ENCODE measurements around the gene TNFSF18.
A peak's percentile ranks its signal among the peaks of the same experiment; 100 is the strongest.

TNFSF18 gene

DNA sequence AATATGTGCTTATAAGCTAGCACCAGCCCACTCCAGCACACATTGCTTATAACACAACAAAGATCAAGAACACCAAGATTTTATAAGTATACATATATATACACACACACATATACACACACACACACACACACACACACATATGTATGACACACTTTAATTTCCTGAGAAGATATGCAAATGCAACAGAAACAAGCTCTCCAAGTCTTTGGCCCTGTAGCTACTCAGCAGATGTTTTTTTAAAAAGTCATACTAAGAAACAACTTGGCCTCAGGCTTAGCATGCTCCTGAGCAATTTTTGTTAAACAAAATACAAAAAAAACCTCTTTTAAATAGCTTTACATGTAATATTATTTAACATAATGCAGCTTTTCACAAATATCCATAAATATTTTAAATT is 11.1 kb downstream of the TNFSF18 start:
- DNase-seq (ENCODE audit: low read depth in 2 of 3, low spot score in 2 of 3) = no peak

GRCh38 chr1:173038875-173039554 is 11.7 kb downstream of the TNFSF18 start:
- peak in 1 of 3 experiments; percentile 0 for DNase-seq (ENCODE audit: low read depth in 2 of 3, low spot score in 2 of 3)

DNA sequence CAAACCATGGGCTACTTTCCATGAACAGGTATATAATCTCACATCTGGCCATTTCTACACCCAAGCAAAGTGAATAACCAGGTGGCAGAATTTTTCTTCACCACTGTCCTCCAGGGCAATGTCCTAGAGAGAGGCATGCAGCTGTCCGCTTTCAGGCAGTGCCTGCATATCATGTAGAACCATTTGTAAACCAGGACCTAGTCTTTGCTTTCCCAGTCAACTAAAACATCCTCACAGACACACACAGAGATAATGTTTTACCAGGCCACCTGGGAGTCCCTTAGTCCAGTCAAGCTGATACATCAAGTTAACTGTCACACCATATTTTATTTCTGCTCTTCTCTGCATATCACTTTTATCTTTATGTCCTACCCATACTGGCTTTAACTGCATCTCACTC is 26.2 kb downstream of the TNFSF18 start:
- DNase-seq (ENCODE audit: low read depth in 2 of 3, low spot score in 2 of 3) = no peak

DNA sequence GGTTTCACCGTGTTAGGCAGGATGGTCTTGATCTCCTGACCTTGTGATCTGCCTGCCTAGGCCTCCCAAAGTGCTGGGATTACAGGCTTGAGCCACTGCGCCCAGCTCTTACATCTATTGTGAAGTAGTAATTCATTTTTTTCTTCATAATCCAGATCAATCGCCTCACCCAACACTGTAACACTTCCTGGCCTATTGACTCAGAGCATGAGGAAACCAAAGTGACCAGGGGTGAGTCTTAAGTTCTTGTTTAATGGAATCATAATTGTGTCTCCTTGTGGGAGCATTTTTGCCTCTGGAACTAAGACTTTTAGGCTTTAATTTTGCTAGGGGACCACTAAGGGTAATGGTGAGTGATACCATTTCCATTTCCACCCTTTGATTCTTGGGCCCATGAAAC is 27.4 kb downstream of the TNFSF18 start:
- DNase-seq (ENCODE audit: low read depth in 2 of 3, low spot score in 2 of 3) = no peak

GRCh38 chr1:173020138-173020750 is 30.5 kb downstream of the TNFSF18 start:
- DNase-seq (ENCODE audit: low read depth in 2 of 3, low spot score in 2 of 3) = no peak

- DNase-seq (ENCODE audit: low read depth in 2 of 3, low spot score in 2 of 3) = no peak
These were observed 32.9 kb downstream of the TNFSF18 start for GRCh38 chr1:173017792-173018191.

- no peak for DNase-seq (ENCODE audit: low read depth in 2 of 3, low spot score in 2 of 3)
These were observed 34.3 kb downstream of the TNFSF18 start for GRCh38 chr1:173016419-173016818.

DNA sequence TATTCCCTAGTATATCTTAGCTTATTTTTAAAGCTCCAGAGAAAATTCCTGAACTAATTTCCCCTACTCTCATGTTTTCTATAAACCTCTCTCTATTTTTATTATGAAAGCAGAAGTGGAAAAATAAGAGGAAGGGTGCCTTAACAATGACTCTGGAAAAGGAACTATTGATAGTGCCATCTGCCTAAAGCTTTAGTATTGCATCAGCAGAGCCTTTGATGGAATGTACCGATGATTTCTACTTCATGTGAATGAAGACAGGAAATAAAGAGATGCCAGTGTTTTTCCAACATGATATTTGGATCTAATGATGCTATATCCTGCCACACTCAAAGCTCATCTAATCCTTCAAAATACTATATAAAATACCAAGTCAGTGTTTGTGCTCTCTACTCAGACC is 35.1 kb downstream of the TNFSF18 start:
- DNase-seq (ENCODE audit: low read depth in 2 of 3, low spot score in 2 of 3) = no peak

GRCh38 chr1:173014160-173014559 is 36.6 kb downstream of the TNFSF18 start:
- DNase-seq (ENCODE audit: low read depth in 2 of 3, low spot score in 2 of 3) = no peak

DNA sequence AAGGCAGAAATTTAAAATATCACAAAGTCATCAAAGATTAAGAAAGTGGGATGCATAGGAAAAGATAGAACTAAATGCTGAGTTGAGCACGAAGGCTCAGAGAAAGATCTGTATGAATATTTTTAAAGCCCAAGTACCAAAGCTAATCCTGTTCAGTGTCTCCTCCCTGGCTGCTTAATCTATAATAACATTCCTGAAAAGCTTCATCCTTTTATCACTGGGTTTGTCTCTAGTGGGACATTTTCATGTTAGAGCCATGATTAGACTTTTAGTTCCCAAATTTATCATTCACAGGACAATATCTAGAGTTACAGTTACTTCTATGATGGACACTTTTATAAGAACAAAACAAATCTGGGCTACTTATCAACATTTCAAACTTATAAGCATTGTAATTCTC is 38.6 kb downstream of the TNFSF18 start:
- no peak for DNase-seq (ENCODE audit: low read depth in 2 of 3, low spot score in 2 of 3)

DNA sequence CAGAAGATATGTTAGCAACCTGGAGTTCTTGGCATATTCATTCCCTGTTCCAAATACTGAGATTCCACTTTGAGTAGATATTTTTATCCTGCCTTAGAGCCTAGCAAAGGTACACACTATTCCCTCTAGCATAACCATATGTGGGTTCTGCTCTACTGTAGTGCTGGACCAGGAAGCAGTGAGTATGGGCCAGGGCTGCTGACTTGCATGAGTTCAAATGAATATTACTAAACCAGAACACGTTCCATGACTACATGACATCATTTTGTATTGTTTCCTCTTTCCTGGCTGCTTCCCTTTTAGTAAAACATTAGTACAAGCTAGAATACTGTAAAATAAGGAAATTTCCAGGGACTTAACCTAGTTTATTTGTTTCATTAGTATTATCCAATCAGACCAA is 41.1 kb downstream of the TNFSF18 start:
- no peak for DNase-seq (ENCODE audit: low read depth in 2 of 3, low spot score in 2 of 3)

DNA sequence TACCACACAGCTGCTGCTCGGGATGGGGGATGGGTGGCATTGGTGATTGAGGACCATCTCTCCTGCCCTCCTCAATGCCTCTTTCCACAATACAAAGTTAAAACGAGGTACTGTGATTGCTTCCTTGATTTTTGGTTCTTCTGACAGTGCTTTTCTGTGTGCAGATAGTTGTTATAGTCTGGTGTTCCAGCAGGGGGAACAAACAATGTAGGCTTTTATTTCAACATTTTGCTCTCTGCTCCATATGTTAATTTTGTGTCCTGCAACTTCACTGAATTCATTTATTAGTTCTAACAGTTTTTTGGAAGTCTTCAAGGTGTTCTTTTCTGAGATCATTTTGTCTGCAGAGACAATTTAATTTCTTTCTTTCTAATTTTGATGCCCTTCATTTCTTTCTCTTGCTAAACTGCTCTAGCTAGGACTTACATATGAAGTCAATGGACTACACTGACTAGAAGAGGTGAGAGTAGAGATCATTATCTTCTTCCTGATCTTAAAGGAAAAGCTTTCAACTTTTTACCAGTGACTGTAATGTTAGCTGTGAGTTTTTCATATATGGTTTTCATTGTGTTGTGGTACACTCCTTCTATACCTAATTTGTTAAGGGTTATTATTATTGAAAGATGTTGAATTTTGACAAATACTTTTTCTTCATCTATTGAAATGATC is 45.4 kb downstream of the TNFSF18 start:
- DNase-seq (ENCODE audit: low read depth in 2 of 3, low spot score in 2 of 3) = no peak

GRCh38 chr1:173002891-173003838 is 47.6 kb downstream of the TNFSF18 start:
- no peak for DNase-seq (ENCODE audit: low read depth in 2 of 3, low spot score in 2 of 3)

DNA sequence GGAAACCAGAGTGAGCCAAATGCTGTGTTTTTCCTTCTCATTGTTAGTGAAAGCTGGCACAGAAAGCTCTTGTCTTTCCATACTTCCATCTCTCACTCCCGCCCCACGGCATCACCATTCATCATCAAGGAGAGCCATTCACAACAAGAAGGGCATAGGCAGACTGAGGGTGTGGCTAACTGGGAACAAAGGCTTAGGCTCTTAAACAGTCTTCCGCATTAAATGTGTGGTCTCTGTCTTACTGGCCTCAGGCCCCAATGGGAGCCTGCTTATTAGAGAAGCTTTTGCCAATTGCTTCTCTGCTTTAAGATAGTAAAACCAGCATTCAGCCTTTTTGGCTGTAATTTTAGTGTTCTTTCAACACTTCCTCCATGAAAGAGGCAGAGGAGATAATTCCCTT is 51.4 kb downstream of the TNFSF18 start:
- no peak for DNase-seq (ENCODE audit: low read depth in 2 of 3, low spot score in 2 of 3)

DNA sequence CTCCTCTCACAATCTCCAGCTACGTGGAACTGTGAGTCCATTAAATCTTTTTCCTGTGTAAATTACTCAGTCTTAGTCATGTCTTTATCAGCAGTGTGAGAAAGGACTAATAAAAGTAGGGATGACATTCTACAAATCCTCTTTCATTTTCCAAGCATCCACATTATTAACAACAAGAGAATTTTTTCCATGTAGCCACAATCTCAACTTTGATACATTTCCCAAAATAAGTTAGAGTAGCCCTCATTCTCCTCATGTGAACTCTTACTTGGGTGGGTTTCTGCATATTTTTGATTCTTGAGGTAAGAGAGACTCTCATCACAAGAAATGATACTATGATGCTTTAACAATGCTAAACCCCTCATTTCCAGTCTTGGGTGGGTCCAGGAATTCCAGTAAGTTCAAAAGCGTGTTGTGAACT is 52.8 kb downstream of the TNFSF18 start:
- no peak for DNase-seq (ENCODE audit: low read depth in 2 of 3, low spot score in 2 of 3)

GRCh38 chr1:172993640-172994039 is 57.1 kb downstream of the TNFSF18 start:
- DNase-seq (ENCODE audit: low read depth in 2 of 3, low spot score in 2 of 3) = no peak

DNA sequence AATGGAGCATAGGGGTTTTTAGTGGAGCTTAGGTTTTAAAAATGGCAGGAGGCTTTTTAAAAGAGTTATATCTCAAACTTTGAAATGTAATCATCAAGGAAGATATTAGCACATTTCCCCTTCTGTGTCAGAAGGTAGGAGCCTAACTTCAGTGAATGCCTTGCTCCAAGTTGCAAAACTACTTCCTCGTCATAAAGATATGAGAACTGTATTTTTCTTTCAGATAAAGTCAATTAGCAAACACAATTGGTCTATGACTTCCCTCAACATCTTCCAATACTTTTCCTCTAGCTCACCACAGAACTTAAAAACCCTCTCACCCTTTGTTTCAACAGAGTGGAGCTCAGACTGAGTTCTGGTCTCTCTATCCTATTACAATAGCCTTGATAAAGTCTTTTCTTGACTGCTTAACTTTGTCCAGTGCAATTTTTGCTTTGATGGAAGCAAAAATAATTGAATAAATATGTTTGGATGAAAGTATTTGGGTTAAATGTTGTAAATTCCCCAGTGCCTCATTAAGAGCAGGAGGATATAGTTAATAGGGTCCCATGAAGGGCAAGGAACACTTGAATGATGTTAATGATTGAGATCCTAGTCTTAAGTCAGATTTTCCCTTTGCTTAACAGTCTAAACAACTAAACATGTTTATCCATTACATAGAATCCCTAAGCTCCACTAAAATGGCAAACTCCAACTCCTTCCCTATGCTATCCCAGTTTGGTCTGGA is 58.9 kb downstream of the TNFSF18 start:
- DNase-seq (ENCODE audit: low read depth in 2 of 3, low spot score in 2 of 3) = no peak

DNA sequence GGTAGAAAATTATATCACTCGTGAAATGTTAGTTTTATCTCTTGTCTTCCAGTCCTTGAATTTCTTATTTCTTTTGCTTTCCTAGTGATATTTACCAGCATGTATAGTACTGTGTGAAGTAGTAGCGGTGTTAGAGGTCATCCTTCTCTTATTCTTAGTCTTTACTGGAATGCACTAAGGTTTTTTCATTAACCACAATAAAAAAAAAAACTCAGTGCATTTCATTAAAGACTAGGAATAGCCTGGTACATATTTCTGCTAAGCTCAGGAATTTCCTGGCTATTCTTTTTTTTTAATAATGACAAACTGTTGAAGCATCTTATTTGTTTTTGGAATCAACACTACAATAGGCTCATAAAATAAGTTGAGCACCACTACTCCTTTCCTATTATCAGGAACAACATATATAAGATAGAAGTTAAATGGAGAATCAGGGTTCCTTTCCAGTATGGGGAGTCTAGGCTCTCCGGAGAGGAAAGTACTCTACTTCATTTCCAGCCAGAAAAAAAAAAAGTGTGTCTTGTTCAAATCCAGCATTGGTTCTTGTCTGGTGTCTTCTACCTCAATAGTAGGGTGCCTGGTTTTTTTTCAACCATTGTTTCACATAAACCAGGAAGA is 60.0 kb downstream of the TNFSF18 start:
- DNase-seq (ENCODE audit: low read depth in 2 of 3, low spot score in 2 of 3) = no peak

Measured in activated CD8-positive, alpha-beta memory T cell treated with anti-CD3 and anti-CD28 coated beads for 48 hours (primary cell).